AG04450 (cell line): ENCODE measurements around the gene CCL3. TPM values are rescaled to one million over a fixed set of nuclear protein-coding genes. Genes with fewer than 3 reads are reported as not detected.
"Not testable (repeated sequence)": the region's sequence is repeated elsewhere in the genome, so short reads cannot be mapped to it uniquely, and the experiment has no call there.

ENCODE experiments used
- CTCF ChIA-PET: fragments of 300-600, 350-600 bp; formaldehyde crosslinking; extraction: SDS; loops from one replicate; lab custom pipeline; 2022; ENCODE audit warnings: antibody characterized with exemption, inconsistent platforms; lab: Charles Lee
- POLR2A ChIA-PET: fragments of 350-600 bp; formaldehyde crosslinking; extraction: SDS; loops from one replicate; lab custom pipeline; 2021; ENCODE audit warnings: antibody characterized with exemption, inconsistent platforms; lab: Yijun Ruan, JAX
- DNase-seq: peaks from one replicate; pipeline ENCODE4 v3.0.0-alpha.2; 2011; ENCODE audit warnings: low read depth, low spot score
- H3K27ac ChIP-seq: one replicate; pipeline ENCODE4 v1.5.1; 2012; ENCODE audit warnings: low read depth, low read length, control low read depth
- H3K27me3 ChIP-seq: one replicate; pipeline ENCODE4 v1.6.0; 2012; ENCODE audit warnings: low read length; ENCODE audit not compliant: control insufficient read depth, insufficient read depth
- H3K4me3 ChIP-seq: 2 replicates; pipeline ENCODE4 v1.5.1; 2011; ENCODE audit warnings: mild to moderate bottlenecking, low read depth, low read length, control low read depth
- H3K9me3 ChIP-seq: 2 replicates; pipeline ENCODE4 v1.5.1; 2012; ENCODE audit warnings: low read length; ENCODE audit not compliant: control insufficient read depth, insufficient read depth
- CTCF ChIP-seq: IDR thresholded peaks from 2 replicates; pipeline ENCODE4 v1.5.1; 2011; ENCODE audit warnings: low read depth, low read length, control low read depth, inconsistent platforms
- polyA plus RNA-seq: library from polyadenylated mRNA; depleted of rRNA; stranded (reverse); fragments of >200 nt; gene quantifications from 2 replicates; pipeline ENCODE4 v1.2.3, GENCODE V29; 2011

The CCL3 gene
- polyA plus RNA-seq, 1 experiment, result not detected

- no peak for TF ChIP-seq CTCF
- no peaks in the 10 kb centered on the region for H3K27me3 ChIP-seq
- CTCF ChIA-PET, result no interaction called here
- POLR2A ChIA-PET, result no interaction called here
- no peak for DNase-seq
- H3K4me3 ChIP-seq, result no peak overlapping the region
- no peak overlapping the region for H3K27ac ChIP-seq
- no peaks in the 10 kb centered on the region for H3K9me3 ChIP-seq
These were observed 6.0 kb upstream of the CCL3 start for GRCh38 chr17:36095992-36096391.

GRCh38 chr17:36094746-36095145 is 4.8 kb upstream of the CCL3 start:
- DNase-seq, result no peak
- POLR2A ChIA-PET, result no interaction called here
- Histone ChIP-seq H3K27ac (no peak overlapping the region), H3K4me3 (no peak overlapping the region), H3K9me3 (no peaks in the 10 kb centered on the region), H3K27me3 (no peaks in the 10 kb centered on the region)
- TF ChIP-seq CTCF, result no peak
- CTCF ChIA-PET, result no interaction called here

GRCh38 chr17:36094232-36094631 is 4.3 kb upstream of the CCL3 start:
- Histone ChIP-seq H3K27ac (no peak overlapping the region), H3K4me3 (no peak overlapping the region), H3K9me3 (no peaks in the 10 kb centered on the region), H3K27me3 (no peaks in the 10 kb centered on the region)
- POLR2A ChIA-PET, result no interaction called here
- TF ChIP-seq CTCF, result no peak
- CTCF ChIA-PET, result no interaction called here
- no peak for DNase-seq

- H3K4me3 ChIP-seq, CTCF ChIA-PET, DNase-seq, H3K27ac ChIP-seq, H3K9me3 ChIP-seq, H3K27me3 ChIP-seq, POLR2A ChIA-PET: not testable (repeated sequence)
These were observed 2.8 kb upstream of the CCL3 start for GRCh38 chr17:36092715-36093114.

- Histone ChIP-seq H3K4me3 (no peak overlapping the region), H3K27ac (no peak overlapping the region), H3K27me3 (no peaks in the 10 kb centered on the region), H3K9me3 (no peaks in the 10 kb centered on the region)
- CTCF ChIA-PET, result no interaction called here
- no peak for DNase-seq
- TF ChIP-seq CTCF, result no peak
- POLR2A ChIA-PET, result no interaction called here
These were observed 2.3 kb upstream of the CCL3 start for GRCh38 chr17:36092230-36092629.

- no peak for DNase-seq
- ChIA-PET CTCF (no interaction called here), POLR2A (no interaction called here)
These were observed 541 bp downstream of the CCL3 start for GRCh38 chr17:36089339-36089865.

More at GRCh38 chr17:36089339-36089865, 541 bp downstream of the CCL3 start:
- no peak for TF ChIP-seq CTCF
- Histone ChIP-seq H3K27ac (no peak overlapping the region), H3K9me3 (no peaks in the 10 kb centered on the region), H3K4me3 (no peak overlapping the region), H3K27me3 (no peaks in the 10 kb centered on the region)
